PC-9 (cell line): ENCODE measurements around the gene HTT. TPM values are rescaled to one million over a fixed set of nuclear protein-coding genes. Genes with fewer than 3 reads are reported as not detected.

ENCODE experiments used
- BruUV-seq: library from RNA; stranded (reverse); fragments of 400-500 nt; replicated peaks from 2 replicates; lab custom pipeline; 2021; lab: Mats Ljungman, UMichigan
- CTCF ChIA-PET: fragments of 300-600 bp; sonication (Branson Sonifier 250); formaldehyde crosslinking; loops from one replicate; lab custom pipeline; 2022; ENCODE audit warnings: antibody characterized with exemption; lab: Charles Lee
- POLR2A ChIA-PET: fragments of 300-600 bp; sonication (Branson Sonifier 250); formaldehyde crosslinking; loops from one replicate; lab custom pipeline; 2022; ENCODE audit warnings: antibody characterized with exemption; ENCODE audit not compliant: unreplicated experiment; lab: Charles Lee
- DNase-seq, 2 experiments: peaks; one replicate each; pipeline versions ENCODE4 v3.0.0 to v3.0.0-alpha.2; 2015 to 2022; ENCODE audit warnings: mixed read lengths in 1 of 2
- H2AFZ ChIP-seq: fragments of 200-600 bp; sonication (generic); 2 replicates; pipeline ENCODE4 v1.8.1; 2017; ENCODE audit warnings: antibody characterized with exemption
- H3F3A ChIP-seq: fragments of 200-600 bp; sonication (generic); 2 replicates; pipeline ENCODE4 v1.8.1; 2017; ENCODE audit warnings: antibody characterized with exemption, mild to moderate bottlenecking, low read depth; ENCODE audit not compliant: insufficient read depth
- H3K27ac ChIP-seq: fragments of 200-600 bp; sonication (generic); 2 replicates; pipeline ENCODE4 v1.6.1; 2016; ENCODE audit warnings: mixed run types
- H3K27me3 ChIP-seq: fragments of 200-600 bp; sonication (generic); 2 replicates; pipeline ENCODE4 v1.6.1; 2016; ENCODE audit warnings: low read depth, mixed run types; ENCODE audit not compliant: insufficient read depth
- H3K36me3 ChIP-seq: fragments of 200-600 bp; sonication (generic); 2 replicates; pipeline ENCODE4 v1.6.1; 2016; ENCODE audit warnings: low read depth, mixed run types
- H3K4me1 ChIP-seq: fragments of 200-600 bp; sonication (generic); replicated peaks from 2 replicates; pipeline ENCODE4 v1.6.1; 2016; ENCODE audit warnings: mixed run types; ENCODE audit not compliant: insufficient read depth
- H3K4me2 ChIP-seq: fragments of 200-600 bp; sonication (generic); 2 replicates; pipeline ENCODE4 v1.6.1; 2017; ENCODE audit warnings: mixed run types
- H3K4me3 ChIP-seq: fragments of 200-600 bp; sonication (generic); 2 replicates; pipeline ENCODE4 v1.6.1; 2016; ENCODE audit warnings: mixed run types
- H3K79me2 ChIP-seq: fragments of 200-600 bp; sonication (generic); 2 replicates; pipeline ENCODE4 v1.6.1; 2017; ENCODE audit warnings: low read depth, mixed run types
- H3K9me2 ChIP-seq: fragments of 200-600 bp; sonication (generic); 2 replicates; pipeline ENCODE4 v1.8.1; 2017; ENCODE audit warnings: mild to moderate bottlenecking; ENCODE audit not compliant: insufficient read depth
- H3K9me3 ChIP-seq: fragments of 200-600 bp; sonication (generic); 2 replicates; pipeline ENCODE4 v1.8.1; 2016; ENCODE audit warnings: low read depth; ENCODE audit not compliant: insufficient read depth
- H4K20me1 ChIP-seq: fragments of 200-600 bp; sonication (generic); 2 replicates; pipeline ENCODE4 v1.8.1; 2017; ENCODE audit not compliant: insufficient read depth
- CTCF ChIP-seq: fragments of 200-600 bp; sonication (generic); conservative IDR thresholded peaks from 2 replicates; pipeline ENCODE4 v1.6.1; 2017; ENCODE audit warnings: mixed run types, antibody characterized with exemption, mild to moderate bottlenecking, moderate library complexity
- EZH2 ChIP-seq: fragments of 200-600 bp; sonication (generic); IDR thresholded peaks from 2 replicates; pipeline ENCODE4 v1.8.0; 2017; ENCODE audit warnings: antibody characterized with exemption, low read depth
- intact Hi-C: fragments of 100-400 bp; cut with micrococcal nuclease; formaldehyde crosslinking; loops from one replicate; pipeline ENCODE4 v1.10.0; 2022; ENCODE audit not compliant: unreplicated experiment
- total RNA-seq: library from RNA; stranded (reverse); gene quantifications from 2 replicates; pipeline ENCODE4 v1.2.3, GENCODE V29; 2021

Gene HTT
- total RNA-seq, 1 experiment from 2014 or later, result 81.7 TPM

GRCh38 chr4:3116955-3117354 lies 42.5 kb downstream of the HTT start:
- Histone ChIP-seq H2AFZ (no peak overlapping the region), H3K4me2 (no peak overlapping the region), H3K27ac (no peak overlapping the region), H3K4me1 (no peaks in the 10 kb centered on the region), H3K79me2 (no peaks in the 10 kb centered on the region), H3K27me3 (no peaks in the 10 kb centered on the region), H3F3A (no peaks in the 10 kb centered on the region), H3K4me3 (no peak overlapping the region), H4K20me1 (no peaks in the 10 kb centered on the region), H3K9me3 (no peaks in the 10 kb centered on the region), H3K36me3 (no peaks in the 10 kb centered on the region), H3K9me2 (no peaks in the 10 kb centered on the region)
- no peak for DNase-seq
- POLR2A ChIA-PET, result no interaction called here
- TF ChIP-seq CTCF (no peak), EZH2 (no peak)
- BruUV-seq, result no TSS peak
- intact Hi-C loops, result no loop called here
- CTCF ChIA-PET, result no interaction called here

- ChIA-PET POLR2A (no interaction called here), CTCF (no interaction called here)
- Histone ChIP-seq H3K9me3 (no peaks in the 10 kb centered on the region), H3F3A (no peaks in the 10 kb centered on the region), H2AFZ (no peak overlapping the region), H3K4me1 (no peaks in the 10 kb centered on the region), H3K36me3 (no peaks in the 10 kb centered on the region), H3K4me3 (no peak overlapping the region), H3K79me2 (no peaks in the 10 kb centered on the region), H3K27me3 (no peaks in the 10 kb centered on the region), H3K27ac (no peak overlapping the region), H4K20me1 (no peaks in the 10 kb centered on the region), H3K9me2 (no peaks in the 10 kb centered on the region), H3K4me2 (no peak overlapping the region)
- BruUV-seq, result no TSS peak
- intact Hi-C loops, result no loop called here
- no peak for DNase-seq
- TF ChIP-seq CTCF (no peak), EZH2 (no peak)
Observed at GRCh38 chr4:3118312-3118711, 43.8 kb downstream of the HTT start.

DNA sequence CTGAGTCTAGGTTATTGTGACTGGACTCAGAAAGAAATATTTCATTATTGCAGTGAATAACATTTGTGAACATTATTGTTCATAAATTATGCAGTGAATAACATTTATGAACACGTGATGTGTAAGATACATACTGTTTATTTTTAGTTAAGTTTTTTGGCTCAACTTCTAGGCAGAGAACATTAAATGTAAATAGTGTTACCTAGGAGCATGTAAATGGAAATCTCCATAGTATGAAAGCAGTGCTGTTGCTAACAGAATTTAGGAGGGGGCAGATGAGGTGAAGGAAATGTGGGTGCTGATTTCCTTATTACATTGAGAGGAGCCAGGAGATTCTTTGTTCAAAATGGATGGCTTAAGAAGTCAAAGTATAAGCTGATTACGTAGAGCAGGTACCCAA lies 45.0 kb downstream of the HTT start:
- Histone ChIP-seq H3K9me3 (no peaks in the 10 kb centered on the region), H3K4me1 (no peaks in the 10 kb centered on the region), H3K27ac (no peak overlapping the region), H3K4me2 (no peak overlapping the region), H3K36me3 (no peaks in the 10 kb centered on the region), H2AFZ (no peak overlapping the region), H3F3A (no peaks in the 10 kb centered on the region), H3K79me2 (no peaks in the 10 kb centered on the region), H3K9me2 (no peaks in the 10 kb centered on the region), H3K27me3 (no peaks in the 10 kb centered on the region), H3K4me3 (no peak overlapping the region), H4K20me1 (no peaks in the 10 kb centered on the region; the same call in 1 of the 2 replicates)
- no peak for TF ChIP-seq CTCF
- no peak for TF ChIP-seq EZH2
- intact Hi-C loops, result no loop called here
- no TSS peak for BruUV-seq
- POLR2A ChIA-PET, result no interaction called here
- CTCF ChIA-PET, result no interaction called here
- DNase-seq, result no peak
